ENCODE measurements around the gene SAFB2.

DNA sequence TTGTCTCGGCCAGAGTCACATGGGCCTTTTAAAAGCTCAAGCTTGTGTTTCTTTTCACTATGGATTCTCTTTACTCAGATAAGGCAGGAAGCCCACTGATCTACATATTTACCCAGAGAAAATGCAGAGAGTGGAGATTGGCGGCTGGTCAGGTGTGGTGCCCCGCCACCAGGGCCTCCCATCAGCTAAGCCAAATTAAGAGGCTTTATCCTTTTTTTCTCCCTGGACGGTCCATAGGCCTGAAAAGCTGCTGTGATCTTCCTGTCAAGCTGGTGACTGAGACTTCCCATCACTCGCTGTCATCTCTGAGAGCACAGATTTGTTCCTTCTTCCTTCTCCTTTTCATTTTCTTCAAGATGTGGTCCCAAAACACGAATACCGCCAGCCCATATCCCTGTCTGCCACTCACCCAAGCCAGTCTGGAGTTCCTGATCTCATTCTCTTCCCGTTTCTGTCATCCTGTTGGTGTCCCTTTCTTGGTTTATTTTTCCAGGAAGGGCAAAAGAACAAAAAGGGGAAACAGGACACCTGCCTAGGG lies 2.2 kb upstream of the SAFB2 start:
- TF ChIP-seq POLR2A (IDR thresholded peaks at IDR 0.05) = no peak
- TF ChIP-seq POLR2AphosphoS5 (IDR thresholded peaks at IDR 0.05) = no peak
